GM23338 (cell line): ENCODE data around the gene DAPK1. TPM values are rescaled to one million over a fixed set of nuclear protein-coding genes. Genes with fewer than 3 reads are reported as not detected.

Experiments used
- ATAC-seq: fragments of 200-7000 bp; cut with Tn5 transposase; 3 replicates; pipeline ENCODE4 v1.9.1; 2020
- DNase-seq: peaks from one replicate; pipeline ENCODE4 v3.0.0-alpha.2; 2015; ENCODE audit warnings: low spot score
- H2AFZ ChIP-seq: fragments of 200-600 bp; sonication (generic); 2 replicates; pipeline ENCODE4 v1.8.0; 2016; ENCODE audit warnings: antibody characterized with exemption, mild to moderate bottlenecking, moderate library complexity
- H3F3A ChIP-seq: fragments of 200-600 bp; sonication (generic); replicated peaks from 2 replicates; pipeline ENCODE4 v1.8.0; 2017; ENCODE audit warnings: antibody characterized with exemption, mixed run types, low read depth
- H3K27ac ChIP-seq: fragments of 200-600 bp; sonication (generic); 2 replicates; pipeline ENCODE4 v1.6.1; 2016; ENCODE audit warnings: low read depth
- H3K27me3 ChIP-seq: fragments of 200-600 bp; sonication (generic); 2 replicates; pipeline ENCODE4 v1.8.0; 2016; ENCODE audit warnings: mild to moderate bottlenecking, mixed run types, moderate library complexity; ENCODE audit not compliant: insufficient read depth
- H3K36me3 ChIP-seq: fragments of 200-600 bp; sonication (generic); 2 replicates; pipeline ENCODE4 v1.8.0; 2016; ENCODE audit warnings: mild to moderate bottlenecking; ENCODE audit not compliant: insufficient read depth
- H3K4me1 ChIP-seq: fragments of 200-600 bp; sonication (generic); 2 replicates; pipeline ENCODE4 v1.8.0; 2016; ENCODE audit warnings: mild to moderate bottlenecking, moderate library complexity; ENCODE audit not compliant: insufficient read depth
- H3K4me2 ChIP-seq: fragments of 200-600 bp; sonication (generic); 2 replicates; pipeline ENCODE4 v1.7.1; 2017; ENCODE audit warnings: mixed run types
- H3K4me3 ChIP-seq: fragments of 200-600 bp; sonication (generic); 2 replicates; pipeline ENCODE4 v1.6.1; 2016; ENCODE audit warnings: mixed run types
- H3K79me2 ChIP-seq: fragments of 200-600 bp; sonication (generic); replicated peaks from 2 replicates; pipeline ENCODE4 v1.8.0; 2017; ENCODE audit warnings: mild to moderate bottlenecking; ENCODE audit not compliant: insufficient read depth
- H3K9me2 ChIP-seq: fragments of 200-600 bp; sonication (generic); 2 replicates; pipeline ENCODE4 v1.8.0; 2017; ENCODE audit not compliant: insufficient read depth
- H4K20me1 ChIP-seq: fragments of 200-600 bp; sonication (generic); replicated peaks from 2 replicates; pipeline ENCODE4 v1.8.0; 2017; ENCODE audit warnings: mild to moderate bottlenecking; ENCODE audit not compliant: insufficient read depth
- H3K27ac Mint-ChIP-seq: 2 replicates; pipeline ENCODE4 v1.8.0; 2020; ENCODE audit warnings: inconsistent platforms, mild to moderate bottlenecking, moderate library complexity, mixed read lengths
- H3K27me3 Mint-ChIP-seq: 3 replicates; pipeline ENCODE4 v1.8.0; 2022; ENCODE audit warnings: low read depth, mild to moderate bottlenecking, moderate library complexity, mixed read lengths, inconsistent platforms; ENCODE audit not compliant: insufficient read depth, poor library complexity
- H3K36me3 Mint-ChIP-seq: 3 replicates; pipeline ENCODE4 v1.8.0; 2021; ENCODE audit warnings: low read depth, mild to moderate bottlenecking, inconsistent platforms, moderate library complexity, mixed read lengths
- H3K4me1 Mint-ChIP-seq: 3 replicates; pipeline ENCODE4 v1.8.0; 2020; ENCODE audit warnings: mild to moderate bottlenecking, inconsistent platforms, mixed read lengths
- H3K4me3 Mint-ChIP-seq: 3 replicates; pipeline ENCODE4 v1.8.0; 2021; ENCODE audit warnings: moderate library complexity, mild to moderate bottlenecking, inconsistent platforms, mixed read lengths
- H3K9me3 Mint-ChIP-seq: 3 replicates; pipeline ENCODE4 v1.8.0; 2020; ENCODE audit warnings: moderate library complexity, mild to moderate bottlenecking, inconsistent platforms, mixed read lengths
- CREB1 ChIP-seq: fragments of 250-450 bp; sonication (Bioruptor Pico); IDR thresholded peaks from 2 replicates; pipeline ENCODE4 v1.5.0; 2020; ENCODE audit warnings: low read depth, mild to moderate bottlenecking, moderate library complexity
- ETS1 ChIP-seq: IDR thresholded peaks from 2 replicates; pipeline ENCODE4 v1.6.1; 2016; ENCODE audit warnings: antibody characterized with exemption
- EZH2 ChIP-seq: fragments of 200-600 bp; sonication (generic); IDR thresholded peaks from one replicate; pipeline ENCODE4 v1.8.0; 2017; ENCODE audit warnings: antibody characterized with exemption, mild to moderate bottlenecking, low read depth; ENCODE audit not compliant: unreplicated experiment
- EZH2phosphoT487 ChIP-seq: fragments of 200-600 bp; sonication (generic); IDR thresholded peaks from one replicate; pipeline ENCODE4 v1.8.1; 2018; ENCODE audit warnings: antibody characterized with exemption; ENCODE audit not compliant: unreplicated experiment
- JUNB ChIP-seq: IDR thresholded peaks from one replicate; pipeline ENCODE4 v1.6.1; 2016; ENCODE audit warnings: antibody characterized with exemption; ENCODE audit not compliant: unreplicated experiment
- NANOG ChIP-seq: IDR thresholded peaks from 2 replicates; pipeline ENCODE4 v1.6.1; 2016; ENCODE audit warnings: antibody characterized with exemption, borderline replicate concordance
- POLR2AphosphoS5 ChIP-seq: IDR thresholded peaks from 2 replicates; pipeline ENCODE4 v1.6.1; 2016; ENCODE audit warnings: antibody characterized with exemption, low read depth
- STAT1 ChIP-seq: IDR thresholded peaks from one replicate; pipeline ENCODE4 v1.6.1; 2016; ENCODE audit warnings: antibody characterized with exemption; ENCODE audit not compliant: unreplicated experiment
- ZNF114 ChIP-seq: fragments of 250-450 bp; sonication (Bioruptor Pico); IDR thresholded peaks from 2 replicates; pipeline ENCODE4 v1.5.0; 2020; ENCODE audit warnings: mild to moderate bottlenecking, moderate library complexity
- ZNF331 ChIP-seq: fragments of 250-450 bp; sonication (Bioruptor Pico); IDR thresholded peaks from 2 replicates; pipeline ENCODE4 v1.5.0; 2020; ENCODE audit warnings: low read depth, mild to moderate bottlenecking, moderate library complexity
- polyA plus RNA-seq: library from polyadenylated mRNA; unstranded; fragments of >200 nt; fragmentation: Nextera tagmentation; extraction: Ambion mirVana; gene quantifications from 2 replicates; pipeline ENCODE4 v1.2.1, GENCODE V29; 2016
- total RNA-seq: library from RNA; depleted of rRNA; stranded (reverse); fragments of >200 nt; shearing (Covaris generic); gene quantifications from 2 replicates; pipeline ENCODE4 v1.2.3, GENCODE V29; 2014
- TF ChIP-seq, protein P1 (sequence below): IDR thresholded peaks from one replicate; pipeline ENCODE4 v1.6.1; 2018; ENCODE audit warnings: antibody characterized with exemption; ENCODE audit not compliant: unreplicated experiment
- TF ChIP-seq, protein P2 (sequence below), 2 experiments: fragments of 200-600 bp in 1 of 2; sonication (generic) in 1 of 2; conservative IDR thresholded peaks; 2 replicates each; pipeline versions ENCODE4 v1.5.1 to v1.6.1; 2016 to 2017; ENCODE audit warnings: antibody characterized with exemption in 2 of 2, low read depth in 2 of 2, mild to moderate bottlenecking in 2 of 2, moderate library complexity in 1 of 2

DAPK1 gene
- total and polyA plus RNA-seq, 2 experiments from 2014 or later: 37.0 to 134 TPM

- TF ChIP-seq, protein P1, sequence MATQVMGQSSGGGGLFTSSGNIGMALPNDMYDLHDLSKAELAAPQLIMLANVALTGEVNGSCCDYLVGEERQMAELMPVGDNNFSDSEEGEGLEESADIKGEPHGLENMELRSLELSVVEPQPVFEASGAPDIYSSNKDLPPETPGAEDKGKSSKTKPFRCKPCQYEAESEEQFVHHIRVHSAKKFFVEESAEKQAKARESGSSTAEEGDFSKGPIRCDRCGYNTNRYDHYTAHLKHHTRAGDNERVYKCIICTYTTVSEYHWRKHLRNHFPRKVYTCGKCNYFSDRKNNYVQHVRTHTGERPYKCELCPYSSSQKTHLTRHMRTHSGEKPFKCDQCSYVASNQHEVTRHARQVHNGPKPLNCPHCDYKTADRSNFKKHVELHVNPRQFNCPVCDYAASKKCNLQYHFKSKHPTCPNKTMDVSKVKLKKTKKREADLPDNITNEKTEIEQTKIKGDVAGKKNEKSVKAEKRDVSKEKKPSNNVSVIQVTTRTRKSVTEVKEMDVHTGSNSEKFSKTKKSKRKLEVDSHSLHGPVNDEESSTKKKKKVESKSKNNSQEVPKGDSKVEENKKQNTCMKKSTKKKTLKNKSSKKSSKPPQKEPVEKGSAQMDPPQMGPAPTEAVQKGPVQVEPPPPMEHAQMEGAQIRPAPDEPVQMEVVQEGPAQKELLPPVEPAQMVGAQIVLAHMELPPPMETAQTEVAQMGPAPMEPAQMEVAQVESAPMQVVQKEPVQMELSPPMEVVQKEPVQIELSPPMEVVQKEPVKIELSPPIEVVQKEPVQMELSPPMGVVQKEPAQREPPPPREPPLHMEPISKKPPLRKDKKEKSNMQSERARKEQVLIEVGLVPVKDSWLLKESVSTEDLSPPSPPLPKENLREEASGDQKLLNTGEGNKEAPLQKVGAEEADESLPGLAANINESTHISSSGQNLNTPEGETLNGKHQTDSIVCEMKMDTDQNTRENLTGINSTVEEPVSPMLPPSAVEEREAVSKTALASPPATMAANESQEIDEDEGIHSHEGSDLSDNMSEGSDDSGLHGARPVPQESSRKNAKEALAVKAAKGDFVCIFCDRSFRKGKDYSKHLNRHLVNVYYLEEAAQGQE: no peak
- TF ChIP-seq CREB1 (no peak), EZH2 (no peak)
- TF ChIP-seq, protein P2, sequence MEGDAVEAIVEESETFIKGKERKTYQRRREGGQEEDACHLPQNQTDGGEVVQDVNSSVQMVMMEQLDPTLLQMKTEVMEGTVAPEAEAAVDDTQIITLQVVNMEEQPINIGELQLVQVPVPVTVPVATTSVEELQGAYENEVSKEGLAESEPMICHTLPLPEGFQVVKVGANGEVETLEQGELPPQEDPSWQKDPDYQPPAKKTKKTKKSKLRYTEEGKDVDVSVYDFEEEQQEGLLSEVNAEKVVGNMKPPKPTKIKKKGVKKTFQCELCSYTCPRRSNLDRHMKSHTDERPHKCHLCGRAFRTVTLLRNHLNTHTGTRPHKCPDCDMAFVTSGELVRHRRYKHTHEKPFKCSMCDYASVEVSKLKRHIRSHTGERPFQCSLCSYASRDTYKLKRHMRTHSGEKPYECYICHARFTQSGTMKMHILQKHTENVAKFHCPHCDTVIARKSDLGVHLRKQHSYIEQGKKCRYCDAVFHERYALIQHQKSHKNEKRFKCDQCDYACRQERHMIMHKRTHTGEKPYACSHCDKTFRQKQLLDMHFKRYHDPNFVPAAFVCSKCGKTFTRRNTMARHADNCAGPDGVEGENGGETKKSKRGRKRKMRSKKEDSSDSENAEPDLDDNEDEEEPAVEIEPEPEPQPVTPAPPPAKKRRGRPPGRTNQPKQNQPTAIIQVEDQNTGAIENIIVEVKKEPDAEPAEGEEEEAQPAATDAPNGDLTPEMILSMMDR (conservative IDR thresholded peaks at IDR 0.05; ENCODE audit: low read depth in 2 of 2): no peak
These were observed 30.5 kb upstream of the DAPK1 start (continued) for GRCh38 chr9:87467187-87467586.

DNA sequence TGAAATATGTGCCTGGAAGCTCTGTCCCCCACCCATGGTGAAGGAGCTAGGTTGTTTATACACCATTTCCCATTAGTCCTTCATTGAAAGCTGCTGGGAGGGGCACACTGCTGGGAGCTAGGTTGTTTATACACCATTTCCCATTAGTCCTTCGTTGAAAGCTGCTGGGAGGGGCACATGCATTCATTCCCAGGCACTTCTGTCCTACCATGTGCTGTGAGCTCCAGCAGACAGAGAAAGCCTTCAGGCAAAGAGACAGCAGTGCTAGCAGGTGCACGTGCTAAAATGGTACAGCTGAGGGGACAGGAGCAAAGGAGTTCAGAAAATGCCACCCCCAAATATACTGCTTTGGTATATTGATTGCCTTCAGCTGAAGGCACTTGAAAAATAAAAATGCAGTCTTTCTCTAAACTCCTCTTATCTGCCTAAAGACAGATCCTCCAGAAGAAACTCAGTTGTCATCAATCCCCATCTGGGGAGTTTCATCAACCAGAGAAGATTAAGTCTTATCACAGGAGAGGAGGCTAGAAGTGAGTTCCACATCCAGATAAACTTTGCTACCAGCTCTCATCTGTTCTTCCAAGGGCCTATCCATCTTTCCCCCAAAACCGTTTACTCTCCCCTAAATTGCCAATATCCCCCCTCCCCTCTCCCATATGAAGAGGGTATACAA lies 27.7 kb upstream of the DAPK1 start:
- Histone ChIP-seq H3K4me2 (no peak overlapping the region), H3K4me1 (peaks cover 5% of the 10 kb centered on the region; the same call in 1 of the 2 replicates), H3K27ac (no peak overlapping the region), H3K36me3 (no peaks in the 10 kb centered on the region), H3F3A (no peaks in the 10 kb centered on the region), H4K20me1 (no peaks in the 10 kb centered on the region), H2AFZ (no peak overlapping the region; the same call in 1 of the 2 replicates), H3K9me2 (peaks cover 7% of the 10 kb centered on the region; the same call in 1 of the 2 replicates), H3K27me3 (no peaks in the 10 kb centered on the region), H3K79me2 (no peaks in the 10 kb centered on the region), H3K4me3 (no peak overlapping the region)
- Mint-ChIP-seq H3K4me1 (peaks cover 6% of the 10 kb centered on the region), H3K9me3 (no peaks in the 10 kb centered on the region), H3K4me3 (no peak overlapping the region), H3K36me3 (no peaks in the 10 kb centered on the region), H3K27me3 (no peaks in the 10 kb centered on the region), H3K27ac (no peak overlapping the region)
- ATAC-seq (no peak), DNase-seq (no peak)
- TF ChIP-seq POLR2AphosphoS5 (no peak), ETS1 (no peak), ZNF331 (CRISPR knock-in tag) (no peak), STAT1 (no peak), JUNB (no peak), EZH2 (no peak), EZH2phosphoT487 (no peak), NANOG (no peak), ZNF114 (CRISPR knock-in tag) (no peak), CREB1 (no peak)
- TF ChIP-seq, protein P2 (conservative IDR thresholded peaks at IDR 0.05; ENCODE audit: low read depth in 2 of 2): no peak
- TF ChIP-seq, protein P1: no peak
